IMR-90 (cell line): Measurements from ENCODE around the gene PAPSS1. TPM values are rescaled to one million over a fixed set of nuclear protein-coding genes. Genes with fewer than 3 reads are reported as not detected.

ENCODE experiments used
- ATAC-seq: fragments of 200-7000 bp; cut with Tn5 transposase; 2 replicates; pipeline ENCODE4 v1.9.1; 2020; ENCODE audit warnings: low read depth, mild to moderate bottlenecking, moderate library complexity
- BruUV-seq: library from RNA; stranded (reverse); fragments of 400-500 nt; replicated peaks from 2 replicates; lab custom pipeline; 2021; lab: Mats Ljungman, UMichigan
- CTCF ChIA-PET: fragments of 300-600 bp; formaldehyde crosslinking; extraction: SDS; loops from one replicate; lab custom pipeline; 2021; ENCODE audit warnings: antibody characterized with exemption; lab: Yijun Ruan, JAX
- POLR2A ChIA-PET: fragments of 300-600 bp; sonication (Branson Sonifier 250); formaldehyde crosslinking; loops from one replicate; lab custom pipeline; 2022; ENCODE audit warnings: antibody characterized with exemption; ENCODE audit not compliant: unreplicated experiment; lab: Charles Lee
- DNase-seq: peaks from one replicate; pipeline ENCODE4 v3.0.0; 2013
- H2AFZ ChIP-seq: replicated peaks from 2 replicates; pipeline ENCODE3; 2013; ENCODE audit warnings: low read length, mild to moderate bottlenecking; ENCODE audit not compliant: poor library complexity
- H2AK5ac ChIP-seq: 2 replicates; pipeline ENCODE4 v1.6.1; 2013; ENCODE audit warnings: low read depth, low read length, inconsistent platforms
- H2AK9ac ChIP-seq: replicated peaks from 2 replicates; pipeline ENCODE3; 2013; ENCODE audit warnings: mild to moderate bottlenecking, low read depth, low read length, moderate library complexity; ENCODE audit not compliant: poor library complexity
- H2BK120ac ChIP-seq: 2 replicates; pipeline ENCODE4 v1.6.1; 2013; ENCODE audit warnings: low read depth, low read length, inconsistent platforms
- H2BK15ac ChIP-seq: 3 replicates; pipeline ENCODE4 v1.6.1; 2013; ENCODE audit warnings: low read depth, low read length, inconsistent platforms
- H2BK20ac ChIP-seq: 2 replicates; pipeline ENCODE4 v1.6.1; 2013; ENCODE audit warnings: low read depth, mild to moderate bottlenecking, inconsistent platforms, low read length, moderate library complexity
- H2BK5ac ChIP-seq: 2 replicates; pipeline ENCODE4 v1.6.1; 2013; ENCODE audit warnings: mild to moderate bottlenecking, low read depth, low read length, inconsistent platforms; ENCODE audit not compliant: poor library complexity, severe bottlenecking
- H3K14ac ChIP-seq: replicated peaks from 2 replicates; pipeline ENCODE4 v1.6.1; 2013; ENCODE audit warnings: low read depth, low read length, inconsistent platforms
- H3K18ac ChIP-seq: 2 replicates; pipeline ENCODE4 v1.6.1; 2013; ENCODE audit warnings: low read depth, low read length, control low read depth
- H3K23ac ChIP-seq: 2 replicates; pipeline ENCODE4 v1.6.1; 2013; ENCODE audit warnings: low read depth, low read length, inconsistent platforms
- H3K27ac ChIP-seq: 2 replicates; pipeline ENCODE4 v1.5.1; 2013; ENCODE audit warnings: mild to moderate bottlenecking, control low read depth, low read length; ENCODE audit not compliant: insufficient read depth
- H3K27me3 ChIP-seq: 2 replicates; pipeline ENCODE4 v1.6.1; 2013; ENCODE audit warnings: low read length; ENCODE audit not compliant: control insufficient read depth, insufficient read depth
- H3K36me3 ChIP-seq: 2 replicates; pipeline ENCODE4 v1.6.1; 2013; ENCODE audit warnings: low read length, mixed read lengths; ENCODE audit not compliant: control insufficient read depth, insufficient read depth
- H3K4ac ChIP-seq: 2 replicates; pipeline ENCODE4 v1.6.1; 2013; ENCODE audit warnings: low read depth, low read length, inconsistent platforms
- H3K4me1 ChIP-seq: 2 replicates; pipeline ENCODE4 v1.6.1; 2013; ENCODE audit warnings: low read length, mixed read lengths; ENCODE audit not compliant: control insufficient read depth, insufficient read depth
- H3K4me2 ChIP-seq: 2 replicates; pipeline ENCODE4 v1.6.1; 2013; ENCODE audit warnings: low read depth, mild to moderate bottlenecking, control low read depth, low read length, moderate library complexity
- H3K4me3 ChIP-seq: 2 replicates; pipeline ENCODE4 v1.5.1; 2013; ENCODE audit warnings: low read depth, mild to moderate bottlenecking, control low read depth, low read length, moderate library complexity; ENCODE audit not compliant: insufficient read depth
- H3K56ac ChIP-seq: 2 replicates; pipeline ENCODE4 v1.6.1; 2013; ENCODE audit warnings: low read length, inconsistent platforms; ENCODE audit not compliant: insufficient read depth; ENCODE audit errors: extremely low read depth
- H3K79me1 ChIP-seq, 2 experiments: 2 replicates each; pipeline ENCODE4 v1.6.1; 2013; ENCODE audit warnings: low read length in 2 of 2, inconsistent platforms in 1 of 2, low read depth in 1 of 2
- H3K9ac ChIP-seq: 2 replicates; pipeline ENCODE4 v1.6.1; 2013; ENCODE audit warnings: low read depth, low read length, control low read depth
- H3K9me1 ChIP-seq: 2 replicates; pipeline ENCODE4 v1.6.1; 2013; ENCODE audit warnings: low read length, inconsistent platforms; ENCODE audit not compliant: insufficient read depth
- H3K9me3 ChIP-seq: 2 replicates; pipeline ENCODE4 v1.6.1; 2013; ENCODE audit warnings: low read length; ENCODE audit not compliant: control insufficient read depth, insufficient read depth
- H4K20me1 ChIP-seq: 2 replicates; pipeline ENCODE4 v1.6.1; 2013; ENCODE audit warnings: low read length, inconsistent platforms; ENCODE audit not compliant: insufficient read depth
- H4K5ac ChIP-seq: 2 replicates; pipeline ENCODE4 v1.6.1; 2013; ENCODE audit warnings: mild to moderate bottlenecking, low read depth, low read length, control low read depth
- H4K8ac ChIP-seq, 2 experiments: 2 replicates each; pipeline ENCODE4 v1.6.1; 2013; ENCODE audit warnings: low read depth in 2 of 2, low read length in 2 of 2, control low read depth in 1 of 2, inconsistent platforms in 1 of 2
- H4K91ac ChIP-seq: 2 replicates; pipeline ENCODE4 v1.6.1; 2013; ENCODE audit warnings: low read depth, low read length, inconsistent platforms; ENCODE audit not compliant: insufficient read depth
- BHLHE40 ChIP-seq: fragments of 150-350 bp; IDR thresholded peaks from 2 replicates; pipeline ENCODE4 v1.6.1; 2016; ENCODE audit warnings: mild to moderate bottlenecking, low read depth, low read length
- CEBPB ChIP-seq: IDR thresholded peaks from 2 replicates; pipeline ENCODE4 v1.6.1; 2012; ENCODE audit warnings: low read depth, low read length, improper control_type of control experiment
- CHD1 ChIP-seq: IDR thresholded peaks from 2 replicates; pipeline ENCODE4 v1.6.1; 2012; ENCODE audit warnings: low read depth, low read length, improper control_type of control experiment
- CTCF ChIP-seq: conservative IDR thresholded peaks from 2 replicates; pipeline ENCODE4 v1.5.1; 2012; ENCODE audit warnings: mild to moderate bottlenecking, low read depth, low read length, improper control_type of control experiment
- ELK1 ChIP-seq: fragments of 150-350 bp; IDR thresholded peaks from 2 replicates; pipeline ENCODE4 v1.6.1; 2016; ENCODE audit warnings: low read depth, mild to moderate bottlenecking, low read length, moderate library complexity, borderline replicate concordance
- FOS ChIP-seq: fragments of 150-350 bp; IDR thresholded peaks from 2 replicates; pipeline ENCODE4 v1.6.1; 2016; ENCODE audit warnings: low read depth, low read length
- MAFK ChIP-seq: IDR thresholded peaks from 2 replicates; pipeline ENCODE4 v1.6.1; 2012; ENCODE audit warnings: low read depth, low read length, improper control_type of control experiment
- MAZ ChIP-seq: IDR thresholded peaks from 2 replicates; pipeline ENCODE4 v1.6.1; 2012; ENCODE audit warnings: low read depth, mild to moderate bottlenecking, low read length, improper control_type of control experiment, moderate library complexity, borderline replicate concordance
- NFE2L2 ChIP-seq: fragments of 150-350 bp; IDR thresholded peaks from 2 replicates; pipeline ENCODE4 v1.6.1; 2016; ENCODE audit warnings: low read depth, mild to moderate bottlenecking, low read length
- POLR2A ChIP-seq: IDR thresholded peaks from 2 replicates; pipeline ENCODE4 v1.6.1; 2012; ENCODE audit warnings: mild to moderate bottlenecking, low read depth, low read length
- RAD21 ChIP-seq: IDR thresholded peaks from 2 replicates; pipeline ENCODE4 v1.6.1; 2012; ENCODE audit warnings: low read length, improper control_type of control experiment
- RCOR1 ChIP-seq: IDR thresholded peaks from 2 replicates; pipeline ENCODE4 v1.6.1; 2012; ENCODE audit warnings: mild to moderate bottlenecking, low read length, improper control_type of control experiment; ENCODE audit not compliant: insufficient replicate concordance
- RFX5 ChIP-seq: IDR thresholded peaks from 2 replicates; pipeline ENCODE4 v1.8.0; 2012; ENCODE audit warnings: low read depth, mild to moderate bottlenecking, low read length, moderate library complexity
- WGBS, 2 experiments: methylation state at CpG; one replicate each; pipeline versions ENCODE4 v1.1.5 to v1.1.7; 2013; ENCODE audit warnings: missing lambda C conversion rate in 2 of 2; ENCODE audit not compliant: insufficient read length in 1 of 2; ENCODE audit errors: extremely low coverage in 2 of 2; 5-methylcytosine and 5-hydroxymethylcytosine counted together
- dilution Hi-C: fragments of 300-500 bp; cut with HindIII; formaldehyde crosslinking; loops from one replicate; pipeline ENCODE4 v1.14.3; 2018; ENCODE audit warnings: low sequenced_read_pairs; ENCODE audit not compliant: unreplicated experiment
- in situ Hi-C: fragments of 300-500 bp; cut with MboI; formaldehyde crosslinking; loops from 3 replicates; pipeline ENCODE4 v1.14.3; 2019; ENCODE audit warnings: low sequenced_read_pairs, inconsistent platforms, mixed read lengths
- intact Hi-C: fragments of 100-400 bp; cut with micrococcal nuclease; formaldehyde crosslinking; loops from 2 replicates; pipeline ENCODE4 v1.10.0; 2022
- polyA plus RNA-seq, 3 experiments: library from polyadenylated mRNA; depleted of rRNA; stranded (reverse); fragments of >200 nt; gene quantifications; 2 replicates each; pipeline ENCODE4 v1.2.3, GENCODE V29; 2012; ENCODE audit warnings: low replicate concordance in 1 of 3
- total RNA-seq: library from RNA; depleted of rRNA; stranded (reverse); fragments of >200 nt; gene quantifications from 2 replicates; pipeline ENCODE4 v1.2.3, GENCODE V29; 2012

The PAPSS1 gene
- total and polyA plus RNA-seq, 2 of the 4 experiments (the other 2 are of a cell fraction), result 71.8 to 82.8 TPM

GRCh38 chr4:107615809-107616208 lies 104.2 kb downstream of the PAPSS1 start:
- no peak overlapping the region for H4K8ac ChIP-seq
- no peak overlapping the region for H3K9ac ChIP-seq
- H4K91ac ChIP-seq, result no peak overlapping the region
- H2BK5ac ChIP-seq, result no peak overlapping the region
- no peak for ATAC-seq
- in situ Hi-C loops, result no loop called here
- H2BK20ac ChIP-seq, result no peak overlapping the region
- BruUV-seq, result no TSS peak
- no peak overlapping the region for H2AFZ ChIP-seq
- intact Hi-C loops, result no loop called here
- no peak overlapping the region for H2BK120ac ChIP-seq
- no peak overlapping the region for H3K14ac ChIP-seq
- DNase-seq, result no peak
- peaks cover 3% of the 10 kb centered on the region for H3K36me3 ChIP-seq
- no peaks in the 10 kb centered on the region for H4K20me1 ChIP-seq
- peaks cover 0 to 8% of the 10 kb centered on the region in 2 experiments; a peak in 1 of 4 replicates for H3K79me1 ChIP-seq
- no peak overlapping the region for H2AK5ac ChIP-seq
- no peak overlapping the region for H3K4ac ChIP-seq
- no peak overlapping the region for H3K23ac ChIP-seq
- TF ChIP-seq MAZ (no peak), CEBPB (no peak), RFX5 (no peak), ELK1 (no peak), NFE2L2 (no peak), RCOR1 (no peak), MAFK (no peak), FOS (no peak), CHD1 (no peak), POLR2A (no peak), CTCF (no peak), BHLHE40 (no peak), RAD21 (no peak)
- no peak overlapping the region for H2AK9ac ChIP-seq
- H3K9me3 ChIP-seq, result peaks cover 2% of the 10 kb centered on the region; the same call in 1 of the 2 replicates
- no peak overlapping the region for H3K56ac ChIP-seq
- dilution Hi-C loops, result no loop called here
- ChIA-PET CTCF (interaction anchor here (0.9 to 1.2 kb wide), 2 partner anchors 11 to 341 kb away, joined by 3 to 4 read pairs; no protein-coding TSS in a partner anchor), POLR2A (no interaction called here)
- WGBS, 2 experiments, result no CpG with 5 or more reads among the region's 1 CpG
- H3K4me1 ChIP-seq, result peaks cover 8% of the 10 kb centered on the region; the same call in 1 of the 2 replicates
- H3K27ac ChIP-seq, result no peak overlapping the region
- H3K4me3 ChIP-seq, result no peak overlapping the region
- peaks cover 4% of the 10 kb centered on the region; the same call in 1 of the 2 replicates for H3K9me1 ChIP-seq
- no peak overlapping the region for H2BK15ac ChIP-seq
- H3K4me2 ChIP-seq, result no peak overlapping the region
- no peaks in the 10 kb centered on the region for H3K27me3 ChIP-seq
- H3K18ac ChIP-seq, result no peak overlapping the region
- no peak overlapping the region for H4K5ac ChIP-seq
